WTC11 (cell line): Measurements from ENCODE around the gene NPR3.

ENCODE experiments used
- JUN ChIP-seq: sonication (generic); formaldehyde crosslinking; IDR thresholded peaks from 2 replicates; pipeline ENCODE4 v1.8.0; 2023; ENCODE audit warnings: mild to moderate bottlenecking, missing genetic modification reagents
- MLX ChIP-seq: sonication (generic); formaldehyde crosslinking; IDR thresholded peaks from 2 replicates; pipeline ENCODE4 v1.8.1; 2023; ENCODE audit warnings: mild to moderate bottlenecking, missing genetic modification reagents, moderate library complexity

- TF ChIP-seq JUN (CRISPR knock-in tag) (no peak), MLX (CRISPR knock-in tag) (no peak)
These were observed 59.3 kb downstream of the NPR3 start for GRCh38 chr5:32770444-32770843.
